HepG2 (cell line): ENCODE results near the gene FADD. TPM values are rescaled to one million over a fixed set of nuclear protein-coding genes. Genes with fewer than 3 reads are reported as not detected.

Experiments
- ATAC-seq: fragments of 200-7000 bp; cut with Tn5 transposase; 3 replicates; pipeline ENCODE4 v1.9.1; 2020; ENCODE audit warnings: mild to moderate bottlenecking, moderate library complexity
- BruUV-seq: library from RNA; stranded (reverse); fragments of 400-500 nt; replicated peaks from 2 replicates; lab custom pipeline; 2021; lab: Mats Ljungman, UMichigan
- CTCF ChIA-PET: fragments of 300-600 bp; formaldehyde crosslinking; extraction: SDS; loops from one replicate; lab custom pipeline; 2021; ENCODE audit warnings: low total read pairs, inconsistent platforms, low intra/inter-chr PET ratio; lab: Yijun Ruan, JAX
- POLR2A ChIA-PET: fragments of 350-600 bp; sonication (Branson Sonifier 250); formaldehyde crosslinking; loops from one replicate; lab custom pipeline; 2020; ENCODE audit warnings: antibody characterized with exemption, inconsistent platforms; lab: Yijun Ruan, JAX
- DNase-seq: peaks from one replicate; pipeline ENCODE4 v3.0.0-alpha.2; 2015; ENCODE audit warnings: low spot score
- FAIRE-seq: peaks from 3 replicates; lab custom pipeline; 2011; peaks lifted over from hg19 to GRCh38; lab: Jason Lieb, UNC
- H2AFZ ChIP-seq: one replicate; pipeline ENCODE4 v1.6.1; 2011; ENCODE audit warnings: low read length, inconsistent platforms
- H3K27ac ChIP-seq: fragments of 300-600 bp; 3 replicates; pipeline ENCODE4 v1.8.0; 2011; ENCODE audit warnings: mixed run types, mild to moderate bottlenecking, mixed read lengths, low read length, inconsistent platforms; ENCODE audit not compliant: insufficient read depth; ENCODE audit errors: extremely low read length
- H3K27me3 ChIP-seq, 2 experiments: fragments of 200-600 bp in 1 of 2; 2 replicates in 1 of 2; 3 replicates in 1 of 2; pipeline versions ENCODE4 v1.6.0 to v1.8.0; 2011; ENCODE audit warnings: low read length in 2 of 2, mild to moderate bottlenecking in 2 of 2, moderate library complexity in 2 of 2, inconsistent platforms in 1 of 2; ENCODE audit not compliant: insufficient read depth in 2 of 2, control insufficient read depth in 1 of 2
- H3K36me3 ChIP-seq, 2 experiments: fragments of 200-600 bp in 1 of 2; replicated peaks in 1 of 2; 2 replicates in 1 of 2; 3 replicates in 1 of 2; pipeline versions ENCODE4 v1.5.1 to v1.8.0; 2011; ENCODE audit warnings: low read length in 2 of 2, inconsistent platforms in 1 of 2; ENCODE audit not compliant: insufficient read depth in 2 of 2, control insufficient read depth in 1 of 2
- H3K4me1 ChIP-seq: 2 replicates; pipeline ENCODE4 v1.5.1; 2012; ENCODE audit warnings: low read length, inconsistent platforms; ENCODE audit not compliant: insufficient read depth
- H3K4me2 ChIP-seq: 2 replicates; pipeline ENCODE4 v1.6.0; 2011; ENCODE audit warnings: low read depth, low read length, inconsistent platforms
- H3K4me3 ChIP-seq, 3 experiments: fragments of 200-600 bp in 1 of 3; sonication (generic), shearing (Covaris generic) in 1 of 3; replicated peaks in 1 of 3; 2 replicates each; pipeline ENCODE4 v1.5.1; 2011 to 2016; ENCODE audit warnings: low read length in 3 of 3, inconsistent platforms in 2 of 3, low read depth in 2 of 3, mild to moderate bottlenecking in 2 of 3, control low read depth in 1 of 3, mixed read lengths in 1 of 3; ENCODE audit not compliant: insufficient read depth in 1 of 3
- H3K79me2 ChIP-seq: one replicate; pipeline ENCODE4 v1.6.1; 2011; ENCODE audit warnings: low read length, inconsistent platforms; ENCODE audit not compliant: insufficient read depth
- H3K9ac ChIP-seq: 2 replicates; pipeline ENCODE4 v1.6.0; 2011; ENCODE audit warnings: mild to moderate bottlenecking, low read depth, low read length, inconsistent platforms; ENCODE audit not compliant: insufficient read depth
- H3K9me3 ChIP-seq: 2 replicates; pipeline ENCODE4 v1.5.1; 2012; ENCODE audit warnings: mild to moderate bottlenecking, low read length
- H4K20me1 ChIP-seq: 2 replicates; pipeline ENCODE4 v1.6.0; 2011; ENCODE audit warnings: inconsistent platforms, mild to moderate bottlenecking, low read length, moderate library complexity; ENCODE audit not compliant: insufficient read depth
- BRCA1 ChIP-seq: sonication (generic); formaldehyde crosslinking; IDR thresholded peaks from 2 replicates; pipeline ENCODE4 v1.4.0; 2020; ENCODE audit warnings: missing genetic modification reagents
- CBX5 ChIP-seq: sonication (generic); formaldehyde crosslinking; IDR thresholded peaks from 2 replicates; pipeline ENCODE4 v1.4.0; 2020; ENCODE audit warnings: missing genetic modification reagents, borderline replicate concordance
- GATAD2A ChIP-seq: IDR thresholded peaks from 2 replicates; pipeline ENCODE4 v1.6.1; 2016
- PHF20 ChIP-seq: sonication (generic); formaldehyde crosslinking; IDR thresholded peaks from 2 replicates; pipeline ENCODE4 v1.5.0; 2020; ENCODE audit warnings: mild to moderate bottlenecking, missing genetic modification reagents
- SRSF1 ChIP-seq: fragments of 200-400 bp; formaldehyde crosslinking; optimal IDR thresholded peaks from 2 replicates; pipeline ENCODE3; 2017; ENCODE audit warnings: mild to moderate bottlenecking, low read depth, low read length, moderate library complexity
- TCF7L2 ChIP-seq: IDR thresholded peaks from 2 replicates; pipeline ENCODE4 v1.6.1; 2011; ENCODE audit warnings: mild to moderate bottlenecking, low read depth, low read length, moderate library complexity
- THAP9 ChIP-seq: sonication (generic); formaldehyde crosslinking; IDR thresholded peaks from 2 replicates; pipeline ENCODE4; 2020; ENCODE audit warnings: missing genetic modification reagents, mild to moderate bottlenecking, borderline replicate concordance
- ZBTB8A ChIP-seq: sonication (generic); formaldehyde crosslinking; IDR thresholded peaks from 2 replicates; pipeline ENCODE4 v1.4.0; 2020; ENCODE audit warnings: mild to moderate bottlenecking, low read depth, missing genetic modification reagents, borderline replicate concordance
- ZC3H4 ChIP-seq: sonication (generic); formaldehyde crosslinking; IDR thresholded peaks from 2 replicates; pipeline ENCODE4 v1.4.0; 2020; ENCODE audit warnings: missing genetic modification reagents, borderline replicate concordance
- ZNF296 ChIP-seq: sonication (generic); formaldehyde crosslinking; conservative IDR thresholded peaks from 2 replicates; pipeline ENCODE4 v1.5.0; 2020; ENCODE audit warnings: mild to moderate bottlenecking, missing genetic modification reagents
- ZNF747 ChIP-seq: sonication (generic); formaldehyde crosslinking; IDR thresholded peaks from 2 replicates; pipeline ENCODE4 v1.8.1; 2023; ENCODE audit warnings: missing genetic modification reagents, mild to moderate bottlenecking, borderline replicate concordance
- ZNF841 ChIP-seq: sonication (generic); formaldehyde crosslinking; IDR thresholded peaks from 2 replicates; pipeline ENCODE4 v1.8.1; 2023; ENCODE audit warnings: missing genetic modification reagents, borderline replicate concordance
- WGBS: methylation state at CpG from one replicate; pipeline ENCODE4 v1.1.6; 2017; ENCODE audit warnings: low lambda C conversion rate; 5-methylcytosine and 5-hydroxymethylcytosine counted together
- in situ Hi-C: cut with HindIII; loops from 2 replicates; pipeline ENCODE4 v1.10.0; 2017; ENCODE audit warnings: low pct_unique_long_range_greater_than_20kb; ENCODE audit not compliant: extremely low pct_ligation_motif_present
- intact Hi-C: fragments of 100-400 bp; cut with micrococcal nuclease; formaldehyde crosslinking; loops from one replicate; pipeline ENCODE4 v1.10.0; 2022; ENCODE audit not compliant: unreplicated experiment
- polyA plus RNA-seq, 8 experiments: library from polyadenylated mRNA; depleted of rRNA in 3 of 8; stranded (reverse) in 7 of 8; unstranded in 1 of 8; fragments of >200 nt; fragmentation: Illumina TruSeq in 4 of 8; extraction: Trizol in 4 of 8; gene quantifications; 2 replicates each; pipeline versions ENCODE4 v1.2.1 to v1.2.3, GENCODE V29; 2011 to 2016; ENCODE audit warnings: low read depth in 4 of 8, missing spikeins in 1 of 8, mixed read lengths in 1 of 8; ENCODE audit not compliant: insufficient read depth in 1 of 8
- total RNA-seq, 5 experiments: library from RNA; depleted of rRNA; stranded (reverse); fragments of >200 nt; fragmentation: Illumina TruSeq; extraction: Trizol; gene quantifications; 2 replicates each; pipeline ENCODE4 v1.2.3, GENCODE V29; 2016; ENCODE audit warnings: low read depth in 1 of 5
- TF ChIP-seq, protein P1 (sequence below): sonication (generic); formaldehyde crosslinking; IDR thresholded peaks from 2 replicates; pipeline ENCODE4 v1.9.0; 2021; ENCODE audit warnings: missing genetic modification reagents, borderline replicate concordance
- TF ChIP-seq, protein P2 (sequence below): sonication (generic); formaldehyde crosslinking; conservative IDR thresholded peaks from 2 replicates; pipeline ENCODE4 v1.8.0; 2022; ENCODE audit warnings: missing genetic modification reagents
- TF ChIP-seq, protein P3 (sequence below): IDR thresholded peaks from 2 replicates; pipeline ENCODE4 v1.6.1; 2016; ENCODE audit warnings: low read depth, borderline replicate concordance

FADD gene
- total and polyA plus RNA-seq, 2 of the 13 experiments (the other 11 are each of a cell fraction or from before 2014, with no cell fraction given), result 14.2 to 22.2 TPM

- H3K79me2 ChIP-seq, result peaks cover 20% of the 10 kb centered on the region
- BruUV-seq, result no TSS peak
- ATAC-seq (no peak), DNase-seq (no peak), FAIRE-seq (no peak)
- H4K20me1 ChIP-seq, result peaks cover 15% of the 10 kb centered on the region; the same call in 1 of the 2 replicates
- peaks cover 11% of the 10 kb centered on the region for H3K9me3 ChIP-seq
- POLR2A ChIA-PET, result interaction anchor here (1.3 to 2.7 kb wide), 2 partner anchors 10 to 197 kb away, joined by 3 to 14 read pairs; no protein-coding TSS in a partner anchor
- WGBS, result 83% methylated on average over 29 of the region's 29 CpGs
- intact Hi-C loops, result loop anchor here (10.0 kb wide), 1 partner anchor 73 kb away; the partner anchor contains the start of gene PPFIA1
- CTCF ChIA-PET, result no interaction called here
- peak overlapping the region; percentile 97 for H3K9ac ChIP-seq
- in situ Hi-C loops, result no loop called here
- peak overlapping the region; percentile 91 for H3K4me2 ChIP-seq
- H3K4me3 ChIP-seq, result peak overlapping the region in 2 of 3 experiments; percentile 38 to 84; a peak in 2 of 6 replicates
- H3K27ac ChIP-seq, result no peak overlapping the region
- H3K27me3 ChIP-seq, result no peaks in the 10 kb centered on the region; a peak in 1 of 5 replicates
- H3K4me1 ChIP-seq, result peaks cover 19% of the 10 kb centered on the region
- H2AFZ ChIP-seq, result no peak overlapping the region
- H3K36me3 ChIP-seq, result peaks cover 7 to 17% of the 10 kb centered on the region in 2 experiments; a peak in 4 of 5 replicates
- TF ChIP-seq, protein P1, sequence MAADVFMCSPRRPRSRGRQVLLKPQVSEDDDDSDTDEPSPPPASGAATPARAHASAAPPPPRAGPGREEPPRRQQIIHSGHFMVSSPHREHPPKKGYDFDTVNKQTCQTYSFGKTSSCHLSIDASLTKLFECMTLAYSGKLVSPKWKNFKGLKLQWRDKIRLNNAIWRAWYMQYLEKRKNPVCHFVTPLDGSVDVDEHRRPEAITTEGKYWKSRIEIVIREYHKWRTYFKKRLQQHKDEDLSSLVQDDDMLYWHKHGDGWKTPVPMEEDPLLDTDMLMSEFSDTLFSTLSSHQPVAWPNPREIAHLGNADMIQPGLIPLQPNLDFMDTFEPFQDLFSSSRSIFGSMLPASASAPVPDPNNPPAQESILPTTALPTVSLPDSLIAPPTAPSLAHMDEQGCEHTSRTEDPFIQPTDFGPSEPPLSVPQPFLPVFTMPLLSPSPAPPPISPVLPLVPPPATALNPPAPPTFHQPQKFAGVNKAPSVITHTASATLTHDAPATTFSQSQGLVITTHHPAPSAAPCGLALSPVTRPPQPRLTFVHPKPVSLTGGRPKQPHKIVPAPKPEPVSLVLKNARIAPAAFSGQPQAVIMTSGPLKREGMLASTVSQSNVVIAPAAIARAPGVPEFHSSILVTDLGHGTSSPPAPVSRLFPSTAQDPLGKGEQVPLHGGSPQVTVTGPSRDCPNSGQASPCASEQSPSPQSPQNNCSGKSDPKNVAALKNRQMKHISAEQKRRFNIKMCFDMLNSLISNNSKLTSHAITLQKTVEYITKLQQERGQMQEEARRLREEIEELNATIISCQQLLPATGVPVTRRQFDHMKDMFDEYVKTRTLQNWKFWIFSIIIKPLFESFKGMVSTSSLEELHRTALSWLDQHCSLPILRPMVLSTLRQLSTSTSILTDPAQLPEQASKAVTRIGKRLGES (CRISPR knock-in tag), result no peak
- TF ChIP-seq PHF20 (CRISPR knock-in tag) (no peak), TCF7L2 (no peak), SRSF1 (no peak), BRCA1 (no peak), CBX5 (no peak), ZNF296 (no peak), ZNF841 (no peak), ZNF747 (CRISPR knock-in tag) (no peak), THAP9 (CRISPR knock-in tag) (no peak), ZC3H4 (CRISPR knock-in tag) (no peak), GATAD2A (CRISPR knock-in tag) (no peak), ZBTB8A (no peak)
- TF ChIP-seq, protein P2, sequence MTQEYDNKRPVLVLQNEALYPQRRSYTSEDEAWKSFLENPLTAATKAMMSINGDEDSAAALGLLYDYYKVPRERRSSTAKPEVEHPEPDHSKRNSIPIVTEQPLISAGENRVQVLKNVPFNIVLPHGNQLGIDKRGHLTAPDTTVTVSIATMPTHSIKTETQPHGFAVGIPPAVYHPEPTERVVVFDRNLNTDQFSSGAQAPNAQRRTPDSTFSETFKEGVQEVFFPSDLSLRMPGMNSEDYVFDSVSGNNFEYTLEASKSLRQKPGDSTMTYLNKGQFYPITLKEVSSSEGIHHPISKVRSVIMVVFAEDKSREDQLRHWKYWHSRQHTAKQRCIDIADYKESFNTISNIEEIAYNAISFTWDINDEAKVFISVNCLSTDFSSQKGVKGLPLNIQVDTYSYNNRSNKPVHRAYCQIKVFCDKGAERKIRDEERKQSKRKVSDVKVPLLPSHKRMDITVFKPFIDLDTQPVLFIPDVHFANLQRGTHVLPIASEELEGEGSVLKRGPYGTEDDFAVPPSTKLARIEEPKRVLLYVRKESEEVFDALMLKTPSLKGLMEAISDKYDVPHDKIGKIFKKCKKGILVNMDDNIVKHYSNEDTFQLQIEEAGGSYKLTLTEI, result no peak
- TF ChIP-seq, protein P3, sequence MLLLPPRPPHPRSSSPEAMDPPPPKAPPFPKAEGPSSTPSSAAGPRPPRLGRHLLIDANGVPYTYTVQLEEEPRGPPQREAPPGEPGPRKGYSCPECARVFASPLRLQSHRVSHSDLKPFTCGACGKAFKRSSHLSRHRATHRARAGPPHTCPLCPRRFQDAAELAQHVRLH (CRISPR knock-in tag), result no peak
Observed at GRCh38 chr11:70201882-70202861, 924 bp upstream of the FADD start.
